Measurements from ENCODE around the gene LHFPL2. TPM values are rescaled to one million over a fixed set of nuclear protein-coding genes. Genes with fewer than 3 reads are reported as not detected.

The LHFPL2 gene
- total RNA-seq, 1 experiment from 2014 or later: 35.1 TPM

GRCh38 chr5:78642701-78643100 is 5.9 kb downstream of the LHFPL2 start:
- DNase-seq (ENCODE audit: low read depth): no peak

DNA sequence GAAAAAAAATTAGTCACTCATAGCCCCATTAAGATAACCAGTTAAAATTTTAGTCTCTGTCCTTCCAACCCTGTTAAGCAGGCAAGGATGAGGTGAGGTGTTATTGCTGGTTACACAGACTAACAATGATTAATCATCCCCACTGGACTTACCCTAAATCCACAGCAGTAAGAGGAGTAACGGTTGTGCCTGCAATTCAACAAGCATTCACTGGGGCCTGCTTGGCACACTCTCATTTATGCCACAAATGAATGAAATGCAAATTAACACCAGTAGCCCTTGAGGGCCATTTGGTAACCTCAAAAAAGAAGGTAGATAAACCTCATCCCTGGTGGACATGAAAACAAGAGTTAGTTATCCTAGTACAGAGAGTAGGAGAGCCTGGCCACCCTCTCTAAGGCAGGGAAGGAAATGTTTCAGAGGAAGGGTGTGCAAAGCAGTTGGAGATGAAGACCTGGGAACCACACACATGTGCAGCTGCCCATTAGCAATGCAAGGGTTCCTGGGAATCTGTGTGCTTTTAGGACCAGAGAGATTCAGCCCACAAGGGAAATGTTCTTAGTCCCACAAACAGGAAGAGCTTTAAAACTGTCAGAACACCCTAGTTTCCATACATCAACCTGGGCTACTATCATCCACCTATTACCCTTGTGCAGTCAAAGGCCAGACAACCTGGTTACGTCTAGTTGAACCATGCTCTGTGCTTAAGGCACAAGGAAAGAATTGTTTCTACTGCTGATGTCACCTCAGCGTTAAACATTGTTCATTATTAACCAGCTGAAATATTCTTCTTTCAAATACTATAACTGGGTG is 7.7 kb downstream of the LHFPL2 start:
- DNase-seq (ENCODE audit: low read depth): peak; percentile 69

DNA sequence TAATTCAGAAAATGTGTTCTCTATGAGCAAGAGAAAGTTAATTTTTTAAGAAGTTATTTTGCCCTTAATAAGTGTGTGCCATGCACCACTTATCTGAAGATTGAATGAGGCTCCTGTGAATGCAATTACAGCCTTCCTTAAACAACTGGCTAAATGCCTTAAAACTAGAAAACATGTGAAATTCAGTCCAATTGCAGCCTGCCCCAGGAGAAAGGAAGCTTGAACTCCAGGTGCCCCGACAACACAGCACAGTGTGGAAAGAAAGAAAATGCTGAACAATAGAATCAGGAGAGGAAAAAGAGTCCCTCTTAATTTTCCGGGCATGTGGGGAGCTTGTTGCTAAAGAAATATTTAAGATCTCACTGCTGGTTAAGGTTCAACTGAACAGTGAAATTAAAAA is 8.8 kb downstream of the LHFPL2 start:
- no peak for DNase-seq (ENCODE audit: low read depth)

DNA sequence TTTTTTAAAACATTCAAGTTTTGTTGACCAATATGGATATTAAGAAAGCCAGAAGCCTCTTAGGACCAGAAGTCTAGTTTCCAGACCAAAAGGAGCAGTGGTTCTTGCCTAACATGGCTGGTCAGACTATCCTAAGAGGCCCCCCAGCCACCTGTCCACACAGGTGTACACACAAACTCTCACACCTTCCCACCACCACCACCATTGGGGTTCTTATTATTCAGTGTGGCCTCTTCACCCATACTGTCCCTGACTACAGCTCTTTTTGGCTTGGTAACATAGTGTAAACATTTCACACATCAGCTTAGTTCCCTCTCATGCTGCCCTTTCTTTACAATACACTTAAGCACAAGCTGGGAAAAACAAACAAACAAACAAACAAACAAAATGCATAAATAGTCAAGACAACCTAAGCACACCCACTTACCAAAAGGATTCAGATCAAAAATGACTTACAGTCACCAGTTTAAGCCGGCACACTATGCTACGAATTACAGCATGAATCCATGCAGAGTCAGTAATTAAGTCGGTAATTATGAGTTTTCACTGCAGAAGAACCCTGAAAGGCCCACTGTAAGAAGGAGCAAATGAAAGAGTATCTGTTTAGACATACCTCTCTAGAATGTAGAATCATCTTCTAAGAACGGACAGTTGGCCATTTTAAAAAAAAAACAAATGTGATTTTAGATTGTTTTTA is 9.5 kb downstream of the LHFPL2 start:
- DNase-seq (ENCODE audit: low read depth): no peak

DNA sequence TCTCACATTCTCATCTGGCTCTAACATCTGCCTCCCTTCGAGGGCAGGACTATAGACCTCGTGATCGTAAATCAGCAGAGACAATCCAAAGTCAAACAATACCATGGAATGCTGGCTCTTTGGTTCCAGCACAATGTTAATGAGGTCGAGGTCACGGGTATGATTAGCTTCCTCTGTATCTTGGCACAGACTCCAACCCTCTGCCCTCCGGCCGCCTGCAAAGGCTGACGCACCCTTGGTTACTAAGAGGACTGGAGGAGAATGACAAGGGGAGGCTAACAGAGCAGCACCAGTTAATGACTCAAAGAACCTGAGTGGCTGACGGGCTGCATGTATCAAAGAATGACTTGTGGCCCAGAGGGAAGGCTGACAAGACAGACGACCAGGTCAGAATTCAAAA is 10.1 kb downstream of the LHFPL2 start:
- DNase-seq (ENCODE audit: low read depth): peak; percentile 99

GRCh38 chr5:78637468-78637867 is 11.1 kb downstream of the LHFPL2 start:
- DNase-seq (ENCODE audit: low read depth): no peak

DNA sequence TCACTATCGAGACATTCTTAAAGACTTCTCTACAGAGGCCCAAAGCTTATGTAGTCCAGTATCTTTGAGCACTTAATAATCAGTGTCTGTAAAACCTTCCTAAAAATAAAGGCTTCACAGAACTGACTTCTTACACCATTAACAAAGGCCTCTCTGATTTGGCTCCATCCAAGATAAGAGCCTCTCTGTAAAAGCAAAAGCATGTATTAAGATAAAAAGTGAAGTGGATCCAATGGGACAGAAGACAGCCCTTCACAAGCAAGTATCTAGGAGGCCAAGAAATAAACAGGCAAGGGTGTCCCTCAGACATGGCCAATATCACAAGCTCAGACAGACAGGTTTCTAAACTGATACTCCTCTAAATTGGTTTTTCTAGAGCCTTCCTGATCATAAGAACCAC is 11.9 kb downstream of the LHFPL2 start:
- DNase-seq (ENCODE audit: low read depth): no peak

DNA sequence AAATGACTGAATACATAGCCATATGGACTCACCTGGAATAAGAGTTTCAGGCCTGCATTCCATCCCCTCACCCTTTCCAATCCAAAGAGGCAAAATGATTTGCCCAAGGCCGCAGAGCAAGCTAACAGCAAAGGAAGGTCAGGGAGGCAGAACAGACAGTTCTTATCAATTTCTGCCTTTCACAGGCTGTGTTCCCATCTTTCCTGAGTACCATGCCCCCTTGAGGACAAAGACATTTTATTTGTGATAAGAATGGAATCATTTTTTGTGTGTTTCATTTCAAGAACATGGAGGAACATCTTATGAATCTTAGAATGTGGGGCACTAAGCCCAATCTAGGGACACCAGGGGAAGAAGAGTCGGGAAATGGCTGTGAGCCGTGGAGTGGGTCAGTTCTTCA is 13.9 kb downstream of the LHFPL2 start:
- DNase-seq (ENCODE audit: low read depth): no peak

DNA sequence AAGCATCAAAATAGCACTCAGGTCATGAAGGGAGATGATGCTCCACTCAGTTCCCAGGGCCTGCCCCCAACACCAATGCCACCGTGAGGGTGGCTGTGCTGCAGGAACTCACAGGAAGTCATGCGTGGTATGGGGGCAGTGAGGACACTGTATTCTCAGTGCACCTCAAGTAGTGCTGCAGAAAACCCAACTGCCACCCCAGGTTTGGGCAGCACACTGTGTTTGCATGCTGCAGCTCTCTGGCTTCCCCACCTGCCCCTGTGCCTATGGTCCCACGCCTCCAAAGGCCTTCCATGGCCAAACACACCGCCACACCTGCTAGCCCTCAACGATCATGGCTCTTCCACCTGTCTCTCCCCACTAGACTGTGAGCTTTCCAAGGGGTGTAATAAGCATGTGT is 14.3 kb downstream of the LHFPL2 start:
- no peak for DNase-seq (ENCODE audit: low read depth)

GRCh38 chr5:78633700-78634099 is 14.9 kb downstream of the LHFPL2 start:
- DNase-seq (ENCODE audit: low read depth): peak; percentile 88

- DNase-seq (ENCODE audit: low read depth): no peak
Observed at GRCh38 chr5:78632467-78632866, 16.1 kb downstream of the LHFPL2 start.

- no peak for DNase-seq (ENCODE audit: low read depth)
Observed at GRCh38 chr5:78631931-78632330, 16.6 kb downstream of the LHFPL2 start.

DNA sequence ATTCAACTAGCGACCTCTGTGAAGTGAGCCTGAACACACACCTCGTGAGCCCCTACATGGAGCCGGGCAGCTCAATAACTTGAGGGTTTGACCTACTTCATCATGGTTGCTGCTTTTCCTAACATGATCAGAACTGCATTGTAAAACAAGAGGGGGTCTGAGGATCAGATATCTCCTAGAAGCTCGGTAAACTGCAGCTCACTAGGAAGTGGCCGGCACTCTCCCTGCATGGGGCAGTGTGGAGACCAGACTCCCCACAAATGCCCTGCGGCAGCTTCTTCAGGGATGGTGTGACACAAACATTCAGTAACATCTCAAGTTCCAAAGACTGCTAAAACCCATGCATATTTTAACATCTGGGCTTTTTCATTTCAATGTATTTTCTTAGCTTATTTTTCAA is 18.5 kb downstream of the LHFPL2 start:
- DNase-seq (ENCODE audit: low read depth): peak; percentile 77

DNA sequence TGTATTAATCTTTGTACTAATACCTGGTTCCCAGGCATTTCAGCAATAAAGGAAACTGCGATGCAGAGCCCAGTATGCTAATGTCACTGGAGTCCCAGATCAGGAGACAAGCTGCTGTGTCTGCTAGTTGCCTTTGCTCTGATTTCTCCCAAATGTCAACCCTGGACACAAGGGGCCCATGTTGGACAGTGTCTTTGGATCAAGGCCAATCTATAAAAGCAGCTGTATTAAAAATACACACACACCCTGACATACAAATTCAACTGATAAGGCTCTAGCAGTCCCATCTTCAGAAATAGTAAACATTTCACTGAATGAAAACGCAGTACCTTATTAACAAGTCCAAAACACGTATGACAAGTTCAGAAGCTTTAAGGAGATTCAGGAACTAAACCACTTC is 18.9 kb downstream of the LHFPL2 start:
- DNase-seq (ENCODE audit: low read depth): no peak

DNA sequence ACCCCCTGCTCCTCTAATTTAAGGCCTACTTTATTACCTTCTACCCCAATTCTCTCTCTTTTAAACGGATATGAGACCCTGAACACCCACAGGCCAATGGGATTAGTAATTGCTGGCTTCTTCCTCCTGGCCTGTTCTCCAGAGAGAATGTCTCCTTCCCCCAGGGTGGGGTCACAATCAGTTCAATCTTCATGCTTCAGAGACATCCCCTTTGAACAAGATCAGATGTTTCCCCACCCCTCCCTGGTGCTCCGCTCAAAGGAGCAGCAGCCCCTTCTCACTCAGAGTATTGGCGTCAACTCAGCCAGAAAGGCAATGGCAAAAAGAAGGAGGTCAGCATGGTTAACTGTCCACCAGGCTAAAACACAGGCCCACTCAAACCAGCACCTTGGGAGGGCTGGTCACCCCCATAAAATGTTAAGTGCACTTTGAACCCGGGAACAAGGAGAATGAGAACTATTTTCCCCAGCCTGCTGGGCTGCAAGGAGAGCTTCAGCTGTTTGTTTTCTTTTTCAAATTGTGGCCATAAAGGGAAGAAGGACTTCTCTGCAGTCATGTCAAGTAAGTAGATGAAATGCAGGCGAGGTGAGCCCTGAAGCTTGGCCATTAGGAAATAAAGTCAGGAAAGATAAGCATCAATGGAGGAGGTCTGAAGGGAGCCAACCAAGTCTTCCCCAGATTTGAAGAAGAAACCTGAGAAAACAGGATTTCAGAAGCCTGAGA is 20.1 kb downstream of the LHFPL2 start:
- peak; percentile 94 for DNase-seq (ENCODE audit: low read depth)

- peak; percentile 96 for DNase-seq (ENCODE audit: low read depth)
Observed at GRCh38 chr5:78627766-78628165, 20.8 kb downstream of the LHFPL2 start.

DNA sequence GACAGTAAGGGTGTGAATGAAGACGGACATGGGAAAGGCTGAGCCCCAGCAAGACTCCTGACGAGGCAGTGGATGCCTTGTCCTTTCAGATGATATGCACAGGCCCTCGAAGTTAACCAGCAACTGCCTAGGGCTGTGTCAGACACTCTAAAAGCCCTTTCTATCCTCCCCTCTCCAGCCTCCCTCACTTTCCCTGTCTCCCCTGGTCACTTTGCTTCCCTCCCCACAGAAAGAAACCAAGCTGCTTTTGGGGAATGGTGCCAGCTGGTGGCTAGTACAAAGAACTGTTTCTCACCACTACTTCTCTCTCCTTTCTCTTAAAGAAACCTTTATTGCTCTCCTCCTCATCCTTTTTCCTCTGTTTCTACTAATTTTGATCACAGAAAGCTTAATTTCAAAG is 21.4 kb downstream of the LHFPL2 start:
- peak; percentile 72 for DNase-seq (ENCODE audit: low read depth)

- DNase-seq (ENCODE audit: low read depth): peak; percentile 49
Observed at GRCh38 chr5:78626009-78626571, 22.5 kb downstream of the LHFPL2 start.

DNA sequence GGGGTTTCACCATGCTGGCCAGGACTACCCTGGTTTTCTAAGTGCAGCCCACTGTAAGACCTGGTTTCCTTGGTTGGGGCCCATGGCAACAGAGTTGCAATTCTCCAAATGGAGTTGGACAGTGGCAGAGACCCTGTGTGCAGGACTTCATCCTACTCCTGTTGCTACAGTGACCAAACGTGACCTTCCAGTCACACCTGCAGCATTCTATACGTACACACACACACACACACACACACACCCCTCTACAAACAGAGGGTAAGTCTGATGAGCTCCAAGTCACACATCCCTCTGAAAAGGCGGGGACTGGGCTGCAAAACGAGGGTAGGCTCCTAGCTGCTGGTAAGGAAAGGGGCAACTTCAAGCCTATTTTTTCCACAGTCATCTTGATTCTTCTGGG is 23.6 kb downstream of the LHFPL2 start:
- DNase-seq (ENCODE audit: low read depth): no peak

- DNase-seq (ENCODE audit: low read depth): no peak
Observed at GRCh38 chr5:78624011-78624541, 24.5 kb downstream of the LHFPL2 start.

DNA sequence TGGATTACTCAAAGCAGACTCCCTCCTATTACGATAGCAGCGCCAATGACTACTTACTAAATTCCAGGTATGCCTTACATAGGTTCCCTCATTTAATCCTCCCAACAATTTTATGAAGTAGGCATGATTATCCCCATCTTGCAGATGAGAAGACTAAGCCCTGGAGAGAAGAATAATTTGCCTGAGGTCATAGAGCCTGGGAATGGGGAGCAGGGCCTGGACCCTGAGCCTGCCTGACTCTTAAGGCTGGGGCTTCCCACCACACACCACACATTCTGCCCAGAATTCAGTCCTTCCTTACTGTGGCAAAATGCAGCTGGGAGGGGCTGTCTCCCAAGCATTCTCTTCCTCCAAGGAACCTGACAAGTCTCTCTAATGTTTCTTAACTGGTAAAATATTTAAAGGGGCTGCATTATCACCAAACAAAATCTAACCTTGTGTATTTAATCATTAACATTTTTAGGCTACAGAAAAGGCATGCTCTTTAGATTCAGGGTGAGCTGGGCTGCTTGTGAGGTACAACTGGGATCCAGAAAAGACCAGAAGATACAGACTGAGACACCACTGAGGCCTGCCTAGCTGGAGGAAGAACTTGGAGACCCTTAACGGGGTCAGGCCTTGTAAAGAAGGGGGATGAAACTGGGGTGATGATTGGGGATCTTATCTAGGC is 26.1 kb downstream of the LHFPL2 start:
- DNase-seq (ENCODE audit: low read depth): no peak
